GM19395 (cell line): Measurements from ENCODE around the gene BOD1.
"Not testable (repeated sequence)": the region's sequence is repeated elsewhere in the genome, so short reads cannot be mapped to it uniquely, and the experiment has no call there.

ENCODE experiments used
- ATAC-seq: cut with Tn5 transposase; IDR thresholded peaks from one replicate; pipeline ENCODE4 v1.9.1; 2021; ENCODE audit warnings: mild to moderate bottlenecking, moderate library complexity; ENCODE audit not compliant: unreplicated experiment

Gene BOD1

DNA sequence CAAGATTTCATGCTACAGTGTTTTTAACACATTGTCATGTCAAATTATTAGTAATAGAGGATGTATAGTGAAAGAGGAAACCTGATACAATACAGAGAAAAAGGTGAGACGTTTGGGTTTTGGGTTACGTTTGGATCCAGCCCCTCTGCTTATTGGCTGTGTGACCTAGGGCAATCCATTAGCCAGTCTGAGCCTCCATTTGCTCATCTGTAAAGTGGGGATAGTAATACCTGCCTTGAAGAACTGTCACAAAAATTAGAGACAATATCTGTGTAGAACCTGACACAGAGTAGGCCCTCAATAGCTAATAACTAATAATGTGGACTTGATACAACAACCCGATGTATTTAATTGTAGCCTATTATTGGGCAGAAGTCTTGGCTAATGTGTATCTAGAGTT is 4.3 kb upstream of the BOD1 start:
- ATAC-seq = no peak

DNA sequence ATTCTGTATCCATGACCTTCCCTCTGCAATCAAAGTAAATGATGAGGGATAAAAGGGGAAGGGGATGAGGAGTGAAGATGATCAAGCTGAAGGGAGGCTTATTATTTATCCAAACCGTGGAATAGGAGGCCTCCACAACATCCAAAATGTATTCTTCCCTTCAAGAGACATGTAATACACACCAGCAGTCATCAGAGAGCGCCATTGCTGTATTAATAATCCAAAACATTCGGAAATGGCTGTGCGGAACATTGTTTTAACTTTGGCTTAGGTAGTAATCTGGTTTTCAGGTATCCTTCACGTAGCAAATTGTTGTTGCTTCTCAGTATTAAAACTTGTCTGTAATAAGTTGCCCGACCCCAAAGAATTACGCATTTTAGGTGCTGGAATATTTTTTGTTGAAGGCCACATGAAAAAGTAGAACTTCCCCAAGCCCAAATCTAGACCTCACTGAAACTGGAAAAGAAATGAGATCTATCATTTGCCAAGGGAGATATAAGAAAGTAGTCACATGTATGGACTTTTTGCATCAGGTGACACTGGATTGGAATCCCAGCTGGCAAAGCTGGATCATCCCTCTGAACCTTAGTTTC is 2.6 kb upstream of the BOD1 start:
- ATAC-seq = no peak

DNA sequence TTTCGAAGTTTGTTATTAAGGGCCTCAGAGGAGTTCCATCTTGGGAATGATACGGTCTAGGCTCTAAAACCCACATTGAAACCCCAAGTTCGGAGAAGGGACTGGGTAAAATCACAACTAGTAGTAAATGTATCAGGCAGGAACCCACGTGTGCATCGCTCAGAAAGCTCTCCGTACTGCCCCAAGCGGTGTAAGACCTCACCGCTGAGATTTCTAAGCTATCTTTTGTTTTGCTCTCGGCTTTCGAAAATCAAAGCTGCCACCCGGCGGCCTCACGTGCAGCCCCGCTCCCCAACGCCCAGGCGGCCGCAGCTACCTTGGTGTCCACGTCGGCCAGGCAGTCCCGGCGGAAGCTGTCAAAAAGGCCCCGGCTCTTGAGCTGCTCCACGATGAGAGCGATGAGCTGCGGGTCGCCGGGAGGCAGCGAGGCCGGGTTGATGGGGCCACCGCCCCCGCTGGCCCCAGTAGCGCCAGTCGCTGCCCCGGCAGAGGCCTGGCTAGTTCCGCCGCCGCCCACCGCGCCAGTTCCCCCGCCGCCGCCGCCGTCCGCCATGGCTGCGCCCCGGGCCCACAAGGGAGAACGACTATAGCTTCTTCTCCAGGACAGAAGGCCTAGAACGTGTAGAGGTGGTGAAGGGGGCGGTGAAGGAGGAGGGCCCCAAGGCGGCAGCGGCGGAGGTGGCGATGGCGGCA is 420 bp downstream of the BOD1 start:
- ATAC-seq = peak; percentile 74

DNA sequence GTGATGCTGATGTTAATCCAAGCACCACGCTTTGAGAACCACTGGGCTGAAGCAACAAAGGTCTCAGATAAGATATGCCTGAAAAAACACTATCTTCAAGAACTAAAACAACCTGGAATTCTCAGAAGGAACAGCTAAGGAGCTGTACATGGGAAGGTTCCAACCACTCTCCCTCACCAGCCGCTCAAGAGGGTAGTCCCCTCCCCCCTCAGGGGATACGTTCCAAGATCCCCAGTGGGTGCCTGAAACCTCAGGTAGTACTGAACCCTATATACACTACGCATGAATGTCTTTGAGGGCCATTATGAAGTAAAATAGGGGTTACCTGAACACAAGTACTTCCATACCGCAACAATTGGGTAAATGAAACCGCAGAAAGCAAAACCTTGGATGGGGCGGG is 1.9 kb downstream of the BOD1 start:
- ATAC-seq = no peak

DNA sequence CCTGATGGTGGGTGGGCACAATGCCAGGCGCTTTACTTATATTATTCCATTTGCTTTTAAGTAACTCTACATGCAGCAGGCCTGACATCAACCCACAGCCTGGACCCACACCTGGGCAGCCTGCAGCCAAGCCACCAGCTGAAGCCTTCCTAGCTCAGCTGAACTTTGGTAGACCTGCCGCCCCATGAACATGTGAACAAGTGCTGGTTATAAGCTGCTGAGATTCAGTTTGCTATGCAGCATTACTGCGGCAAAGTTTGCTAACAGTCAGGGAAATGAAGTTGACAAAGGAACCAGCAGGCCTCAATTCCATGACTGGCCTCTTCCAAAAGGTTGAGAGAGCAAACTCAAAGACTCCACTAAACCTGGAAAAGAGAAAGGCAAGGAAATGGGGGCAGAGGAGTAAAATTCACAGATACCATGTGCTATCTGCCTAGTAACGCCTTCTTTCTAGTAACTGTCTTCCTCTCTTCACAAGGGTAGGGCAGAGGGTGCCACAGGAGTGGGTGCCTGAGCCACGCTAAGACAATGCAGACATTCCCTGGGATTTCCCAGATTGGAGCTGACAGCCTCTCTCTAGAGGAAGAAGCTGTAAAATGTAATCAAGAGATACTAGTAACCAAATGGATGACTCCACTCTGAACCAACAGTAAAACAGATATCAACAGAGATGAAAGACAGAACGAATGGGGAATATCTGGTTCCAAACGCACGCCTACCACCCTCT is 2.9 kb downstream of the BOD1 start:
- ATAC-seq = no peak

DNA sequence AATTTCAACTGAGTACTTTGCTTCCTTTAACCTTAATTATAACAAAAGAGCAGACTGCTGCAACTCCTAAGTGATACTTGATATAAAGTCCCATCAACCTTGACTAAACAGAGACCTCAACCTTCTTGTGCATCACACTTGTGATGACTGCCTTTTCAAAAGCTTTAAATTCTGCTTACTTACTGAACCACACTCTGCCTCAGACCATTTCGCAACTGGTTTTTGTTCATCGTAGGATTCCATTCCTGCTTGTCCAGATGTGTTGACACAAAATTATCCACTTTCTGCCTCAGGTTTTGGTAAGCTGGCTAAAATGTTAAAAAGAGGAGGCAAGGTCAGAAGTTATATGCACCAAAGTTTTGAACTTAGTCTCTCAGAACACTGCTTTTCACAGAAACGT is 3.5 kb downstream of the BOD1 start:
- no peak for ATAC-seq

DNA sequence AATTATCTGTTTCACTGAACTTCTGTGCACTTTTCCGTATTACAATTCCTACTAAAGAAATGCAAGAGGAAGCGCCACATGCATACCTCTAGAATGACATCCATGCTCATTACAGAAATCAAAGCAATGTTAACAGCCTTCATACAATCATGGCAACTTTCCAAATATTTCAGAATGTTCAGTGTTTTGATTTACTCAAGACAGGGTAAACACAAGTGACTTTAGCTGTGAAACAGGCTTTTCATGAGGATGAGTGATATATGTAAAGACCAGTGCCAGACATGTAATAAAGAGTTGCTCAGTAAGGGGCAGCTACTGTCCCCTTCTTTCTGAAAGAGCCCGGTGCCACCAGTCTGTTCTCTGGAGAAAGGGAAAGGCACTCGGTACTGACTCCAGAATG is 4.7 kb downstream of the BOD1 start:
- ATAC-seq = no peak

DNA sequence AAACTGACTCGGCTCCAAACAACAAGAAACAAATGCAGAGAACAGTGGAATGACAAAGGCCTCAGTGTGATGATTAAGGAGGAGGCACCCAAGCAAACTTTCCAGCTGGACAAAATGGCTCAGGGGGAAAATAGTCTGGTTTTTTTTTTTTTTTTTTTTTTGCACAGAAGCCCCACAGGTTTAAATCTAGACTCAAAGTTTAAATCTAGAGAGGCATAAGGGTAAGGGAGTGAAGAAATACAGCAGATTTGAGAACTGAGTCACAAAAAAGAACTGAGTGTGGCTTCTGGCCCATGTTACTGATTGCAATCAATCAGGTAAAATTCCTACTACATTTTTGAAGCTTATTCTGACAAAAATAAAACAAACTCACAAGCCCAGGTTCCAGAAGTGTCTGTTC is 12.3 kb downstream of the BOD1 start:
- no peak for ATAC-seq

DNA sequence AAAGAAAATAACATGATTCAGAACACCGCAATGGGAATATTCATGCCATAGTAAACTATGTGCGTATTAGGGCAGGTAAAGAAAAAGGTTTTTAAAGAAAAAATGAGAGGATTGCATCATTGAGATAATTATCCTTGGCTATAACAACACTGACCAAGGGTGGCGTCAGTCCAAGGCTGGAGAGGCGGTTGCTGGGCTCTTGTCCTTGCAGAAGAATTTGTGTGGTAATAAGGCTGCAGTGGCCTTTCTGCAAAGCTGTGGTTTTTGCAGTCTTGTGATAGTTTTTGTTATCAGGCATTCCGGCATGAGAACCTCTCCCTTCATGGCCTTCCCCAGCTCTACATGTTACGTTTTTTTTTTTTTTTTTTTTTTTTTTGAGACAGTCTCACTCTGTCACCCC is 14.0 kb downstream of the BOD1 start:
- no peak for ATAC-seq

DNA sequence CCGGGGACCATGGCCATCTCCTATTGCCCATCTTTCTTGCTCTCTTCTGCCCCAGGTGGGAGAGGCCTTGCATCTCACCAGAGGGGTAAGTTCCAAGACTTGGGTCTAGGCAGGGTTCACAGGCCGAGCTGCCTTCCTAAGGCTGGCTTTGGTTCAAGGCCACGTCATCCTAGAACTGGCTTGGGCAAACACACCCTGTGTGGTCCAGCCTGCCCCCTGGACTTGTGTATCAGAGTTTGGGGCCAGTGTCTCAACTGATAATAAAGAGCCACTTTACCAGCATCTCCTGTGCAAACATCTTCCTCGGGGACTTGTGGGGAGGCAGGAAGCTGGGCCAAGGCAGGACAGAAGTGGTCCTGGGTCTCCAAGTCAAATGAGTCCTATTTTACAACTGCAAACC is 17.8 kb downstream of the BOD1 start:
- no peak for ATAC-seq

DNA sequence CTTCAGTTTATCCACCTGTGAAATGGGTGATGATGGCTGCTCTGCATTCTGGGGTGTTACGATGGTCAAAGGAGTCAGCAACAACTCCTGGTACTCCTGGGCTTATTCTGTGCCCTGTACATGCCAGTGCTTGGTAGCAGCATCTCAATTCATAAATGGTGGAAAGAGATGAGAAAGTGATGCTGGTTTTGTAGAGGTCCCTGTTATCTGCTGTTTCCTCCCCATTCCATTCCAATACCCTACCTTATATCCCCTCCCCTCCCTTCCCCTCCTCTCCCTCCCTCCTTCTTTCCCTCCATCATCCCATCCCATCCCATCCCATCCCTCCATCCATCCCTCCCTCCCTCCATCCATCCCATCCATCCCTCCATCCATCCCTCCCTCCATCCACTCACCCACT is 19.1 kb downstream of the BOD1 start:
- no peak for ATAC-seq

DNA sequence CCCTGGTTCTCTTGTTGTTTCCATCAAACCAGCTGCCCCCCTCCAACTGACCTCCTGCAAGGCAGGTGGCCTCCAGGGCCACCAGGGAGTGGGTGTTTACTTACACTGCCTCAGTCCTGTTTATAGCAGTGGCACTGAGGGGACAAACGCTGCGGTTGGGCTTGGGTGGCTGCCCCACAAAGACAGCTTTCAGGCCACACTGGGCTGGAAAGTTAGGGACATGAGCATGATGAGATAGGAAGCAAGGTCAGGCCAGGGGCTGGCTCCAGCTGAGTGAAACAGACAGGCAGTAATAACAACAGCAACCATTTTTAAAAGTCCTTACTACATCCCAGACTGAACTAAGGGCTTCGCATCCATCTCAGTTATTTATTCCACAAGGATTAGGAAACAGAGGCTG is 20.6 kb downstream of the BOD1 start:
- no peak for ATAC-seq

DNA sequence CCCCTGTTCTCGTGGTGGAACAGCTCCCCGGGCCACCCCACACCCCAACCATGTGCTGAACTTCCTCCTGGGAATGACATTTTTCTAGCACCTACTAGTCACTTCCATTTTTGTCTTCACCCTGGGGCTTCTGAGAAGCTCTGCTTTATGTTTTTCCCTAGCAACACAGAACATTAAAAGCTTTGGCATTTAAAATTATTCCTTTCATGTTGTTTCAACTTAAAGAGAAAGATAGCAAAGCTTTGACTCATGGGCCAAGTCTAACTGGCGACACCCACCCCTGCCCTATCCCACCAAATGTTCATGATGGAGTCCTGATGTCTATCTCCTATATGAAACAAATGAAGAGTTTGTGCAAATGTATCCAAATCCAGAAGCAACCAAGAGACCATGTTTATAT is 22.4 kb downstream of the BOD1 start:
- ATAC-seq = no peak

DNA sequence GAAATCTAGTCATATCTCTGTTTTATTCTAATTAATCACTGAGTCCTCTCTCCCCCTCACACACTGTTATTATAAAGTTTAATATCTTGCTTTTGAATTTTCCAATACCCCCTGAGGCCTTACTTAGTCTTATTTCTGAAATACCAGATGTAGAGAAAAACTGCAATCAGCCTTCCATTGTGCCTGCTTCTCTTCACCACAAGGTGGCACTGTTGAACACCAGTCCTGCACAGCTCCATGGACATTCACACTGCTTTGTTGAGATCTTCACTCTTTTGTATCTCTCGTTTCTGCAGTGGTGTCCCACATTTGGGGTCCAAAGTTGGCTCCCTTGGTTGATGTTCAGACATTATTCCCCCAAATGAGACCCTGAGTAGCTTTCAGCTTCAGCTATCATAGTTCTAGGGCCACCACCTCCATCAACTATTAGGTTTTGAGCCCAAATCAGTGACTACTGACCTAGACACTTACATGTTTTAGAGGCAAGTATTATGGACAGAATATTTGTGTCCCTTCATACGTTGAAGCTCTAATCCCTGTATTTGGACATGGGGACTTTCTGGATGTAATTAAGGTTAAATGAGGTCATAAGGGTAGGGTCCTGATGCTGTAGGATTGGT is 24.3 kb downstream of the BOD1 start:
- ATAC-seq = no peak

DNA sequence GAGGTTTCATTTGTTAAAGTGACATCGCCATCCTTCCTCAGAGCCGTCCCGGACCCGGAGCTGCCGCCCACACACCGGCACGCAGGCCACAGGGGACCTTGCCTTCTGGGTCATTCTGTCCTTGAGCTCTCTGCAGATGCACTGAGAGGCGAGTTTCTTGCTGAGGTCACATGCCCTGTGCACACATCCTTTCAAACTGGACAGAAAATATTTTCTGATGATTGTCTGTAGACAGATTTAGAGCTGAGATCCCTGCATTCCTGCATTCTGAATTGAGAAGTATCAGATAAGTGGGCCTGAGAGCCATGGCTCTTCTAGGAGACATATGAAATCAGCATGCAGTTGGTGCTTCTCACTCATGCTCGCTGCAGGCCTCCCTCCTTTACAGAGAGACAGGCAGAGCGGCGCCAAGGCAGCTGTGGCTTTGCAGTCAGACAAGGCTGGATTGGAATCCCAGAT is 25.4 kb downstream of the BOD1 start:
- no peak for ATAC-seq

DNA sequence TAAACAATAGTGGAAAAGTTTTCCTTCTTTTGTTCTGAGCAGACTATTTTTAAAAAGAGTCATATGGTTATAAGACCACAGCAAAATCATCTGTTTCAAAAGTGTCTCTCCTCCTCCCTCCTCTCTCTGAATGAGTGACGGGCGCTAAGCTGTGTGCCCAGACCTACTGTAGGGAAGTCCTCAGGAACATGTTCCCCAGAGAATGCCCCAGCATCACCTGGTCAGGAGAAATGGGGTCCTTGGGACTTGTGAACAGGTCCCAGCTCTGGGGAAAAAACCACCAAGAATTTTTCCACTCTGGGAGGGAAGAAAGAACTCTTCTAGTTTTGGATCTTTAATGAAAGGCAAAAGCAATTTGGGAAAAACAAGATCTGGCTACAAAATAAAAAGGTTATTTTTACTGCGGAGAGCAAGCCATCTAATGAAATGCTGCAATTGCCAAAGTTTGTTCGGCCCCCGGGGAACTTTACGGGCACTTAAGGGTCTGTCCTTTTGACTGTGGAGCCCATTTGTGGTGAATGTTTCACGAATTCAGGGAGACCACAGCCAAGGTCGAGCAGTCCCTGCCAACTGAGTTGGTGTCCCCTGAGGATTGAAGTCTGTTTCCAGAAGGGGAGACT is 25.9 kb downstream of the BOD1 start:
- no peak for ATAC-seq

DNA sequence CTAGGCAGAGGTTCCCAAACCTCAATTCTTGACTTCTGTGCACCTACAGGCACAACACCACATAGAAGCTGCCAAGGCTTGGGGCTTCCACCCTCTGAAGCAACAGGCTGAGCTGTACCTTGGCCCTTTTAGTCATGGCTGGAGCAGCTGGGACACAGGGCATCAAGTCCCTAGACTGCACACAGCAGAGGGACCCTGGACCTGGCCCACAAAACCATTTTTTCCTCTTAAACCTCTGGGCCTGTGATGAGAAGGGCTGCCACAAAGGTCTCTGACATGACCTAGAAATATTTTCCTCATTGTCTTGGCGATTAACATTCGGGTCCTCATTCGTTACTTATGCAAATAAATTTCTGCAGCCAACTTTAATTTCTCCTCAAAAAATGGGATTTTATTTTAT is 30.3 kb downstream of the BOD1 start:
- ATAC-seq = not testable (repeated sequence)

DNA sequence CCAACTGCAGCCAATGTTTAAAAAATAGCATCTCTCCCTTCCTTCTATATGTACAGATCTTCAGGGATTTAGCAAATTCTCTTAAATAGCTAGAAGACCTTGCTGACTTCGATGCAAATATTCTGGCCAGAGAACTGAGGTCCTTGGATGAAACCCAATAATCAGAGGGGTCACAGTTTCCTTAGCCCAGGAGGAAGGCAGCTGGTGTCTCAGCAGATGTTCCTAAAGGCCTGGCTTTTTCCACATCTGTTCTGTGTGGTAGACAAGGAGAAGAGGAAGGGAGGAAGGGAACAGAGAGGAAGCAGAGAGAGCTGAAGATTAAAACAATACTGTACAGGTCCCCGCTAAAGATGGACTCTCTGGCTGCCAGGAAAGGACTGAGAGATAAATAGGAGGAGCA is 33.1 kb downstream of the BOD1 start:
- no peak for ATAC-seq

DNA sequence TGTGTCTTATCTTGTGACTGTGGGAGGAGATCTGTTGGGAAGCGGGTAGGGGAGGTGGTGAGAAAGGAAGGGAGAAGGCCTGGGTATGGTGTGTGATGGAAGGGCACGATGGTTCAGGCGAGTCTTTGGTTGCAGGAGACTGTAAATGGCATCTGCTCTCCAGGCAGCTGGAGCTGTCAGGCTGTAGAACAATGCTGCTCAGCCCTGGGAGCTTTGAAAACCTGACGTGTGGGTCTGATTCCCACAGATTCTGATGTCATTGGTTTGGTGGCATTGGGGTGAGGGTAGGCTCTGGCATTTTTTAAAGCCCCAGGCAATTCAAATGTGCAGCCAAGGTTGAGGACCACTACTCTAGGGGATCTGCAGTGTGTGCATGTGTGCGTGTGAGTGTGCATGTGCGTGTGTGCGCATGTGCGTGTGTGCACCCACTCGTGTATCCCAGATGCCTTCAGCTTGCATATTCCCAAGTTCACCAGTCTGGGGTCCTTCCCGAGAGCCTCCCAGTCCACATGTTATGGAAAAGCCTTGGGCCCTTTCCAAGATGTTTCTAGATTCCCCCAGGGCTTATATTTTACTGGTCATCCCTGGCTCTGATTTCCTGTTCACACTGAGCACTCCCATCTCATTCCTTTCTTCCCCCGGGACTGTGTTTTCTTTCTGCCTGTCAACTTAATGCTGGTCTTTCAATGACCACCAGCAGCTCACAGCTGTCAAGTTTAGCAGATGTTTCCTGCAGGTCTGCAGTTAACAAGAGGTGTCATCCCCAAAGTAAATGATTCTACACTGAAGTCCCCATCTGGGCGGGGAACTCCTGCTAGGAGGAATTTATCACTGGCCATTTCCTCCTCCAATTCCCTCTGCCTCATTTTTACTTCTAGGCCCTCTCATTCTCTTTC is 34.0 kb downstream of the BOD1 start:
- ATAC-seq = no peak

DNA sequence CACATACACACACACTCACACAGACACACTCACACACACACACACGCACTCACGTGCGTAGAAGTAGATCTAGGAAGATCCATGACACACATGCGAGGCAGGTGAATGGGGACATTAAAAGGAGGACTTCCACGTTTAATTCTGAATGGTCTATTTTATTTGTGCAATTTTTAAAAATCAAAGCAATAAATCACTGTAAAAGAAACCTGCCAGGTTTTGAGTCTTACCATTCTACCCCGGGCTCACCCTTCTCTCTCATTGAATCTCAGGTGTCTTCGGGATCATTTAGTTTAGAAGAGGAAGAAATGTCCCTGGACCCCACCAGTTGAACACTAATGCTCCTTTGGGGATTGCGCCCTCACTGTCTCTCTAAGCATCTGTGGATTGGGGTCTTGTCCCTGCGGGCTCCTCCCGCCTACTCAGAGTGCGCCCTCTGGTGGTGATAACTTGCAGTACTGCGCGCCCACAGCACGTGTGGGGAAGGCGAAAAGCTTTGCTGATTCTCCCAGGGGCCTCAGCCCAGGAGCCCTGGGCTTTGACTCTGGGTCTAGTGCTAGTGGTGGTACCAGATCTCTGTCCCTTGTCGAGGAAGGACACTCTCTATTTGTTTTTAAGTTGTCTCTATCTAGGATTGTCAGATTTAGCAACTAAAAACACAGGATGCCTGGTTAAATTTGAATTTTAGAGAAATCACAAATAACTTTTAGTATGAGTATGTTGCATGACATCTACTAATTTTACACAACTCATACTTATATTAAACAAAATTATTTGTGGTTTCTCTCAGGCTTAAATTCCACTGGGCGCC is 34.8 kb downstream of the BOD1 start:
- no peak for ATAC-seq
